Loucy (cell line): ENCODE data around the gene MAP7D1.

Experiments used
- H2AFZ ChIP-seq: fragments of 200-600 bp; sonication (generic); 2 replicates; pipeline ENCODE4 v1.6.0; 2016; ENCODE audit warnings: antibody characterized with exemption, mild to moderate bottlenecking, low read length, moderate library complexity
- H3F3A ChIP-seq: fragments of 200-600 bp; 2 replicates; pipeline ENCODE4 v1.6.0; 2016; ENCODE audit warnings: antibody characterized with exemption, low read depth, mild to moderate bottlenecking
- H3K27me3 ChIP-seq: fragments of 200-600 bp; sonication (generic); 2 replicates; pipeline ENCODE4 v1.6.1; 2014; ENCODE audit warnings: low read length, mild to moderate bottlenecking; ENCODE audit not compliant: insufficient read depth, poor library complexity, severe bottlenecking
- H3K36me3 ChIP-seq: fragments of 200-600 bp; sonication (generic); 2 replicates; pipeline ENCODE4 v1.6.1; 2016; ENCODE audit warnings: low read length; ENCODE audit not compliant: insufficient read depth
- H3K4me1 ChIP-seq: fragments of 200-600 bp; sonication (generic); 2 replicates; pipeline ENCODE4 v1.5.1; 2014; ENCODE audit warnings: low read length, mild to moderate bottlenecking; ENCODE audit not compliant: insufficient read depth, poor library complexity, severe bottlenecking
- H3K4me2 ChIP-seq: fragments of 200-600 bp; sonication (generic); 2 replicates; pipeline ENCODE4 v1.6.0; 2014; ENCODE audit warnings: antibody characterized with exemption, low read length, low read depth, mild to moderate bottlenecking; ENCODE audit not compliant: poor library complexity, severe bottlenecking
- H3K4me3 ChIP-seq: fragments of 200-600 bp; sonication (generic); 2 replicates; pipeline ENCODE4 v1.5.1; 2014; ENCODE audit warnings: low read length, mild to moderate bottlenecking, mixed read lengths; ENCODE audit not compliant: poor library complexity, severe bottlenecking
- H3K79me2 ChIP-seq: fragments of 200-600 bp; sonication (generic); 2 replicates; pipeline ENCODE4 v1.6.1; 2014; ENCODE audit warnings: low read length; ENCODE audit not compliant: insufficient read depth
- H3K9ac ChIP-seq: fragments of 200-600 bp; sonication (generic); 2 replicates; pipeline ENCODE4 v1.6.0; 2014; ENCODE audit warnings: mild to moderate bottlenecking, low read depth, low read length, moderate library complexity; ENCODE audit not compliant: poor library complexity, severe bottlenecking
- H3K9me2 ChIP-seq: fragments of 200-600 bp; sonication (generic); replicated peaks from 2 replicates; pipeline ENCODE4 v1.6.1; 2016; ENCODE audit warnings: low read depth, low read length, mixed read lengths
- H3K9me3 ChIP-seq: fragments of 200-600 bp; sonication (generic); 2 replicates; pipeline ENCODE4 v1.6.1; 2014; ENCODE audit warnings: mild to moderate bottlenecking, antibody characterized with exemption, low read length, low read depth; ENCODE audit not compliant: insufficient read depth
- H4K20me1 ChIP-seq: fragments of 200-600 bp; sonication (generic); 2 replicates; pipeline ENCODE4 v1.6.0; 2014; ENCODE audit warnings: antibody characterized with exemption, low read length, mild to moderate bottlenecking; ENCODE audit not compliant: insufficient read depth, poor library complexity, severe bottlenecking
- CTCF ChIP-seq: fragments of 200-600 bp; sonication (generic); conservative IDR thresholded peaks from 2 replicates; pipeline ENCODE4 v1.5.1; 2014; ENCODE audit warnings: mild to moderate bottlenecking, antibody characterized with exemption, low read length
- EZH2phosphoT487 ChIP-seq: fragments of 200-600 bp; IDR thresholded peaks from 2 replicates; pipeline ENCODE4 v1.6.1; 2018; ENCODE audit warnings: antibody characterized with exemption, mild to moderate bottlenecking, moderate library complexity, borderline replicate concordance

Gene MAP7D1

DNA sequence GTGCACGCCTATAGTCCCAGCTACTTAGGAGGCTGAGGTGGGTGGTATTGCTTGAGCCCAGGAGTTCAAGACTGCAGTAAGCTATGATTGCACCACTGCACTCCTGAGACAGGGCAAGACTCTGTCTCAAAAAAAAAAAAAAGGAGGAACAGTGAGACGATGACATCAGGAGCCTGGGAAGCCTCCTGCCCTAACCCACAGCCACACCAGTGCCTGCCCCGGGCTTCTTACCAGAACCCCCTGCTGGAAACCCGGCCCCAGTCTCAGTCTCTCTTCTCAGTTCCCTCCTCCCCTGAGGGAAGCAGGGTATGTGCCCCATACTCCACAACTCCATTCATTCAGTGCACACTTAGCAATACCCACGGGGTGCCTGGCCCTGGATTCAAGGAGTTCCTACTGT lies 40.0 kb upstream of the MAP7D1 start:
- no peaks in the 10 kb centered on the region for H3K27me3 ChIP-seq
- H4K20me1 ChIP-seq, result no peaks in the 10 kb centered on the region
- H3K4me3 ChIP-seq, result no peak overlapping the region
- H3F3A ChIP-seq, result no peaks in the 10 kb centered on the region
- TF ChIP-seq CTCF (no peak), EZH2phosphoT487 (no peak)
- H2AFZ ChIP-seq, result no peak overlapping the region
- no peaks in the 10 kb centered on the region for H3K9me3 ChIP-seq
- no peaks in the 10 kb centered on the region for H3K9me2 ChIP-seq
- no peak overlapping the region for H3K4me2 ChIP-seq
- H3K9ac ChIP-seq, result no peak overlapping the region
- H3K36me3 ChIP-seq, result no peaks in the 10 kb centered on the region
- H3K4me1 ChIP-seq, result peaks cover 8% of the 10 kb centered on the region
- no peaks in the 10 kb centered on the region for H3K79me2 ChIP-seq

- Histone ChIP-seq H3K27me3 (no peaks in the 10 kb centered on the region), H3K36me3 (no peaks in the 10 kb centered on the region), H3K9ac (no peak overlapping the region), H3K9me2 (no peaks in the 10 kb centered on the region), H3F3A (no peaks in the 10 kb centered on the region), H3K4me1 (no peaks in the 10 kb centered on the region), H4K20me1 (no peaks in the 10 kb centered on the region), H3K4me3 (no peak overlapping the region), H3K9me3 (no peaks in the 10 kb centered on the region), H3K79me2 (no peaks in the 10 kb centered on the region), H3K4me2 (no peak overlapping the region), H2AFZ (no peak overlapping the region)
- no peak for TF ChIP-seq EZH2phosphoT487
- TF ChIP-seq CTCF, result no peak
Measured at GRCh38 chr1:36116901-36117300, 39.1 kb upstream of the MAP7D1 start.

GRCh38 chr1:36118447-36119204 lies 37.3 kb upstream of the MAP7D1 start:
- H3K79me2 ChIP-seq, result no peaks in the 10 kb centered on the region
- H3K27me3 ChIP-seq, result no peaks in the 10 kb centered on the region
- H4K20me1 ChIP-seq, result no peaks in the 10 kb centered on the region
- no peaks in the 10 kb centered on the region for H3K36me3 ChIP-seq
- no peaks in the 10 kb centered on the region for H3K4me1 ChIP-seq
- TF ChIP-seq CTCF, result no peak
- TF ChIP-seq EZH2phosphoT487, result no peak
- no peaks in the 10 kb centered on the region for H3K9me2 ChIP-seq
- H3F3A ChIP-seq, result no peaks in the 10 kb centered on the region
- H3K4me2 ChIP-seq, result no peak overlapping the region
- no peak overlapping the region for H3K9ac ChIP-seq
- no peaks in the 10 kb centered on the region for H3K9me3 ChIP-seq
- no peak overlapping the region for H3K4me3 ChIP-seq
- no peak overlapping the region for H2AFZ ChIP-seq
